ENCODE results near the gene GPSM1.

GRCh38 chr9:136343884-136344269 is 16.5 kb downstream of the GPSM1 start:
- TF ChIP-seq CTCF (IDR thresholded peaks at IDR 0.05; ENCODE audit: insufficient read depth, low read depth, low read length) (no peak), EZH2 (IDR thresholded peaks at IDR 0.05; ENCODE audit: insufficient read depth, low read length) (no peak)
